ENCODE data around the gene LYRM7.
A peak's percentile ranks its signal among the peaks of the same experiment; 100 is the strongest.
"Not testable (repeated sequence)": the region's sequence is repeated elsewhere in the genome, so short reads cannot be mapped to it uniquely, and the experiment has no call there.

The LYRM7 gene

DNA sequence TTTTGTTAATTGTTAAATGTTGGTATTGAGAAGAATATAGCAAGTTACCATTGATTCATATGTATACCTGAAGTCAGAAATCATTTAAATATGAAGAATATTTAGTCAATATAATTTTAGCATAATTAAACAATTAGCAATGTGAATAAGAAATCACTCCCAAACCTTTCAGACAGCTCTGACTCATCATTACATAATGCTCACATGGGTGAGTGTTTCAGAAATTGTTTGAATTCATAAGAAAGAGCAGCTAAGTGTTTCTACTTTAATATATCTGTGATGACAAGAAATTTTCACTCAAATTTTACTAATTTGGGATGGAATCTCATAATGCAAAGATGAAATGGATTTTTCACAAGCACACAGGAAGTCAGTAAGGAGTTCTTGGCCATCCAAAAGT, 51.1 kb downstream of the LYRM7 start:
- no peak for DNase-seq

GRCh38 chr5:131222731-131223130, 52.0 kb downstream of the LYRM7 start:
- no peak for DNase-seq

GRCh38 chr5:131223751-131224386, 53.1 kb downstream of the LYRM7 start:
- no peak for DNase-seq

DNA sequence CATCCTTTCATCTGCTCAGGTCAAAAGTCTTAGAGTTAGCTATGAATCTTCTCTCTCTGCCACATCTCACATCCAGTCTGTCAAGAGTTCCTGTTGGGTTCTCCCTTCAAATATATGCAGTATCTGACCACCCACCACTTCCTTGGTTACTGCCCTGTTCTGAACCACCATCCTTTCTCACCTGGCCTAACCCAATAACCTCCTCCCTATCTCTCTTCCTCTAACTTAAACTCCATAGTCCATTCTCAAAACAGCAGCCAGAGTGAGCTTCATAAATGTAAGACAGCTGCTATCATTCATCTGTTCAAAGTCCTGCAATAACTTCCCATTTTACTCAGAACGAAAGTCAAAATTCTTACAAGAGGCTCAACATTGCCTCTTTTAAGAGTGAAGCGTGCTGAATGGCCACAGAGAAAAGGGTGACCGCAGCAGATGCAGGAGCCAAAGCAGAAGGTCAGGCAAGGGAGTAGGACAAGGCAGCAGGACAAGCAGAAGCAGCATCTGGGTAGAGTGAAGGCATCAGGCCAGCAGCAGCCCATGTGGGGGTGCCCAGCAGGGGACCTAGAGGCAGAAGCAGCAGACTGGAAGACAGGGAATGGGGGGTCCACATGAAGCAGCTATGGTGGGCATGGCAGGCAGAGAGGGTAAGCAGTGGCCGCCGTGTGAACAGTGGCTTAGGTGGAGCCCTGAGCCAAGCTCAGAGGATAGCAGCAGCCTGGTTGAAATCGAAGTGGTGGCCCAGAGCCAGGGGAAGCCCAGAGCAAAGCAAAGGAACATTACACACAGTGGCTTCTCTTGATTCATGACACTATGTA, 53.9 kb downstream of the LYRM7 start:
- DNase-seq = no peak

GRCh38 chr5:131225282-131225974, 54.7 kb downstream of the LYRM7 start:
- no peak for DNase-seq

DNA sequence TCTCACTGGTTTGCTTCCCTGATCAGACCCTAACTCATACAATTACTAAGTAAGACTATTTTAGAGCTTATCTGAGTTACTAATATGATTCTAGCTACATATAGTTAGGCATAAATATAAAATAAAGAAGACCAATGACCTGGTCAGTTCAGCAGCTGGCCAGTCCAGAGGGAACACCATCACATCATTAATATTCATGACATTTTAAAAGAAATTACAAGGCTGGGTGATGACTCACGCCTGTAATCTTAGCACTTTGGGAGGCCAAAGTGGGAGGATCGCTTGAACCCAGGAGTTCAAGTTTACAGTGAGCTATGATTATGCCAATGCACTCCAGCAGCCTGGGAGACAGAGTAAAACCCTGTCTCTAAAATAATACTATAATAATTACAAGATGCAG, 56.2 kb downstream of the LYRM7 start:
- DNase-seq = no peak

- DNase-seq = no peak
Observed at GRCh38 chr5:131228646-131229045, 57.9 kb downstream of the LYRM7 start.

DNA sequence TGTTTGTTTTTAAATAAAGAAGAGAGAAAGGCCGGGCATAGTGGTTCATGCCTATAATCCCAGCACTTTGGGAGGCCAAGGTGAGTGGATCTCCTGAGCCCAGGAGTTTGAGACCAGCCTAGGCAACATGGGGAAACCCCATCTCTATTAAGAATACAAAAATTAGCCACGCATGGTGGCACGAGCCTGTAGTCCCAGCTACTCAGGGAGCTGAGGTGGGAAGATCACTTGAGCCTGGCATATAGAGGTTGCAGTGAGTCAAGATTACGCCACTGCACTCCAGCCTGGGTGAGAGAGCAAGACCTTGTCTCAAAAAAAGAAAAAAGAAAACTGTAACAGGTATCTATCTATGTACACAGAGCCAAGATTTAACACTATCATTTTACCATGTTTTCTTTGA, 58.9 kb downstream of the LYRM7 start:
- DNase-seq = no peak

- no peak for DNase-seq
Observed at GRCh38 chr5:131230406-131230805, 59.7 kb downstream of the LYRM7 start.

DNA sequence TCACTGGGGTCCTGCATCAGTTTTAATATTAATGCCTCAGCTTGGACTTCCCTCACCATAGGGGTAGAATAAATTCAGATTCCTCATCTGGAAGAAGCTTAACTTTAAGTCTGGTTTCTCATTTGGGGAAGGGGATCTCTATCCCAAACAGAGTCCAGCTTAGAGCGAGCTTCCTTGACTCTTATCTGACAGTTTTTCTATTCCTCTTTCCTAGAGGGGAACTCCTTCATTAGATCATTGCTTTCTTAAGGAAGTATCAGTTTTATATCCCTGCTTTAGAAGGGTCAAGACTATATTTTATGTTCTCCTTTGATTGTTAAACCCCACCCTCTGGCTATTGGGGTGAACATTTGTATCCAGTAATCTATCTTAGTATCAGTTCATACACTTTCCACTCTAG, 68.9 kb downstream of the LYRM7 start:
- no peak for DNase-seq

DNA sequence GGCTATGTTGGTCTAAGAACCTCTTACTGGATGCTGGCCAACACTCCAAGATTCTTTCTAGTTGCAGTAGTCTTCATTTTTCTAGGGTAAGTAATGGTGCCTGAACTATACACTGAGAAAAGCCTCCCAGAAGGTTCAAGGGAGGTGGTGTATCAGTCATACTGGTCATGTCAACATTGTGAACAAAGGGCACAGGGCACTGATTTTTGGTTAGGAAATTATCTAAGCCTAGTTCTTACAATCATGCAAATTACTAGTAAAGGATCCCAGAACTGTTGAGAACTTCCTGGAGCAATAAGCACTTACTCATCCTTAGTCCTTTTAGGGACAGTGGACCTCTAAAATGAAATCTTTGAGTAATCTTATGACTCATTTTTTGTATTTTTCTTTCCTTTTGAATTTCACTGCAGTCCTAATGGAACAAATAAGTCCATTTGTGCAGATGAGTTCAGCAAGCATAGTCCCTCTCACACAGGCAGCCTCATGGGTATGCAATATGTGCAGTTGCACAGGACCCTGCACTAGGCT, 72.0 kb downstream of the LYRM7 start:
- no peak for DNase-seq

GRCh38 chr5:131245312-131245711, 74.6 kb downstream of the LYRM7 start:
- DNase-seq = no peak

- no peak for DNase-seq
Observed at GRCh38 chr5:131245948-131246347, 75.2 kb downstream of the LYRM7 start.

DNA sequence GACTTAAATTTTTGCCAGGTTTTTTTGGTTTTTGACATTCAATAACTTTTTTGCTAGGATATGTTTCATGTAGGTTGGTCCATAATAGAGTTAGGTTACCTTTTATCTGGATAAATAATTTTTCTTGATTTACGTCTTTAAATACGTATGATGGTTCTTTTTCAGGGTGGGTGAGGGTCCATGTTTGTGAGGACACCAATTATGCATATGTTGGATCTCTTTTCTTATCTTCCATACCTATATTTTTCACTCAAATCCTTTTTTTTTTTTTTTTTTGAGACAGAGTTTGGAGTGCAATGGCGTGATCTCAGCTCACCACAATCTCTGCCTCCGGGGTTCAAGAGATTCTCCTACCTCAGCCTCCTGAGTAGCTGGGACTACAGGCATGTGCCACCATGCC, 75.8 kb downstream of the LYRM7 start:
- DNase-seq = no peak

- no peak for DNase-seq
Observed at GRCh38 chr5:131250751-131251475, 80.2 kb downstream of the LYRM7 start.

DNA sequence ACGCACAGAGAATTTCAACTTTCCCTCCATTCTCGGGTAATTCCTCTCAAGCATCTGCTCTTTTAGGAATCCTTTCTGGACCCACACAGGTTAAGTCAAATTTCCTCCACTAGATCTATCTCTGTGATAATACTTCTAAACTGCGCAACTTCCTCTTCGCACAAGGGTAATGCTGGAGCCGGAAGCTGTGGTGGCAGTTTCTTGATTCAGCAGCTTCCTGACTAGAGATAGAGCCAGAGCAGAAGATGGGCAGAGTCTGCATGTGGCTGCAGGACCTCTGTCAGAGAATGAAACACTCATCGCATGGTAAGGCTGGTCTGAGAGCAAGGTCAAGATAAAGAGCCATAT, 82.1 kb downstream of the LYRM7 start:
- peak; percentile 78 for DNase-seq

DNA sequence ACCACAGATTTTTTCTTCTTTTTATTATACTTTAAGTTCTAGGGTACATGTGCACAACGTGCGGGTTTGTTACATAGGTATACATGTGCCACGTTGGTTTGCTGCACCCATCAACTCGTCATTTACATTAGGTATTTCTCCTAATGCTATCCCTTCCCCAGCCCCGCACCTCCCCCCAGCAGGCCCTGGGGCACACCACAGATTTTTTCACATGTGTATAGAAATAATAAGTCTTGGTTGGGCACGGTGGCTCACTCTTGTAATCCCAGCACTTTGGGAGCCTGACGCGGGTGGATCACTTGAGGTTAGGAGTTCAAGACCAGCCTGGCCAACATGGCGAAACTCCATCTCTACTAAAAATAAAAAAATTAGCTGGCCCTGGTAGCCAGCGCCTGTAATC, 83.3 kb downstream of the LYRM7 start:
- DNase-seq = not testable (repeated sequence)

DNA sequence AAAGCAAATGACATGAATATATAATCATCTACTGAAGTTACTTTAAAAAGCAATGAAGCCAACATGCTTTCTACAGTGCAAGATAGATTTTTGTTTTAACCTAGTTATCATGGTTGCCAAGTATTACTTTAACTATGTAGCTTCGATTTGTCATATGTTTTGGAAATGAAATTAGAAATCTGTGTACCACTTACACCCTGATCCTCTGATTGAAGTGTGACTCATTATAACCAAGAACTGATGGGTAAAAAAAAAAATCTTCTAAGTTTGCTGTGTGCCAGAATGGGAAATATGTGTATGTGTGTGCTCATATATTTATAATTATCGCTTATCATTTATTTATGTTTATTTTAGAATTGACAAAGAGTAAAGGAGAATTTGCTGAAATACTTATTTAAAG, 84.0 kb downstream of the LYRM7 start:
- DNase-seq = no peak

Data from activated CD8-positive, alpha-beta memory T cell treated with anti-CD3 and anti-CD28 coated beads, Interleukin-2, amount 50 U/mL, for 48 hours (primary cell).